Stomach (tissue), 4 donors: ENCODE measurements around the gene ERO1B.

Experiments
- CTCF ChIP-seq, 7 experiments: fragments of 450-650 bp in 4 of 7; fragments of 200-600 bp in 3 of 7; sonication (generic) in 3 of 7; IDR thresholded peaks; one replicate each; pipeline ENCODE4 v1.5.1; 2016 to 2019; ENCODE audit warnings: antibody characterized with exemption in 7 of 7, control low read depth in 2 of 7, mild to moderate bottlenecking in 1 of 7
- POLR2A ChIP-seq, 4 donors: fragments of 450-650 bp; IDR thresholded peaks; one replicate each; pipeline ENCODE4 v1.6.1; 2016; ENCODE audit warnings: antibody characterized with exemption in 4 of 4, control low read depth in 2 of 4, mild to moderate bottlenecking in 1 of 4, moderate library complexity in 1 of 4

GRCh38 chr1:236320214-236320613 lies 38.5 kb upstream of the ERO1B start:
- TF ChIP-seq CTCF (IDR thresholded peaks at IDR 0.05) = no peak
- no peak for TF ChIP-seq POLR2A (IDR thresholded peaks at IDR 0.05)
